ENCODE measurements around the gene ARID4B.
"Not testable (repeated sequence)": the region's sequence is repeated elsewhere in the genome, so short reads cannot be mapped to it uniquely, and the experiment has no call there.

The ARID4B gene

GRCh38 chr1:235278233-235278914 is 49.6 kb downstream of the ARID4B start:
- Mint-ChIP-seq H3K9me3 (no peaks in the 10 kb centered on the region), H3K4me1 (ENCODE audit: low read depth) (peaks cover 72% of the 10 kb centered on the region), H3K27me3 (no peaks in the 10 kb centered on the region), H3K27ac (peak overlapping the region; percentile 44), H3K4me3 (no peak overlapping the region), H3K36me3 (ENCODE audit: low read depth) (peaks cover 11% of the 10 kb centered on the region)
- DNase-seq, result no peak

GRCh38 chr1:235277709-235278108 is 50.3 kb downstream of the ARID4B start:
- H3K4me1 Mint-ChIP-seq (ENCODE audit: low read depth), result peaks cover 75% of the 10 kb centered on the region
- peaks cover 11% of the 10 kb centered on the region for H3K36me3 Mint-ChIP-seq (ENCODE audit: low read depth)
- peak overlapping the region; percentile 0 for H3K27ac Mint-ChIP-seq
- no peaks in the 10 kb centered on the region for H3K27me3 Mint-ChIP-seq
- no peaks in the 10 kb centered on the region for H3K9me3 Mint-ChIP-seq
- H3K4me3 Mint-ChIP-seq, result no peak overlapping the region
- no peak for DNase-seq

- peak overlapping the region; percentile 76 for H3K27ac Mint-ChIP-seq
- no peaks in the 10 kb centered on the region for H3K27me3 Mint-ChIP-seq
- peaks cover 76% of the 10 kb centered on the region for H3K4me1 Mint-ChIP-seq (ENCODE audit: low read depth)
- DNase-seq, result no peak
- no peaks in the 10 kb centered on the region for H3K9me3 Mint-ChIP-seq
- peak overlapping the region; percentile 23 for H3K4me3 Mint-ChIP-seq
- peaks cover 5% of the 10 kb centered on the region for H3K36me3 Mint-ChIP-seq (ENCODE audit: low read depth)
These were observed 52.1 kb downstream of the ARID4B start for GRCh38 chr1:235275836-235276235.

GRCh38 chr1:235275223-235275622 is 52.8 kb downstream of the ARID4B start:
- peaks cover under 1% of the 10 kb centered on the region for H3K36me3 Mint-ChIP-seq (ENCODE audit: low read depth)
- no peak for DNase-seq
- no peaks in the 10 kb centered on the region for H3K27me3 Mint-ChIP-seq
- H3K4me1 Mint-ChIP-seq (ENCODE audit: low read depth), result peaks cover 77% of the 10 kb centered on the region
- peak overlapping the region; percentile 76 for H3K27ac Mint-ChIP-seq
- no peaks in the 10 kb centered on the region for H3K9me3 Mint-ChIP-seq
- H3K4me3 Mint-ChIP-seq, result peak overlapping the region; percentile 23

GRCh38 chr1:235272851-235273250 is 55.1 kb downstream of the ARID4B start:
- Mint-ChIP-seq H3K27me3 (no peaks in the 10 kb centered on the region), H3K27ac (peak overlapping the region; percentile 50), H3K4me1 (ENCODE audit: low read depth) (peaks cover 71% of the 10 kb centered on the region), H3K4me3 (no peak overlapping the region), H3K9me3 (no peaks in the 10 kb centered on the region), H3K36me3 (ENCODE audit: low read depth) (no peaks in the 10 kb centered on the region)
- DNase-seq, result no peak

- Mint-ChIP-seq H3K4me1 (ENCODE audit: low read depth) (peaks cover 72% of the 10 kb centered on the region), H3K4me3 (peak overlapping the region; percentile 15)
- DNase-seq, result no peak
These were observed 57.4 kb downstream of the ARID4B start for GRCh38 chr1:235270625-235271024.

GRCh38 chr1:235269990-235270389 is 58.0 kb downstream of the ARID4B start:
- not testable (repeated sequence) for H3K36me3 Mint-ChIP-seq (ENCODE audit: low read depth)

More at GRCh38 chr1:235270625-235271024, 57.4 kb downstream of the ARID4B start:
- Mint-ChIP-seq H3K9me3 (no peaks in the 10 kb centered on the region), H3K27ac (peak overlapping the region; percentile 79), H3K36me3 (ENCODE audit: low read depth) (no peaks in the 10 kb centered on the region), H3K27me3 (no peaks in the 10 kb centered on the region)

GRCh38 chr1:235268379-235269125 is 59.4 kb downstream of the ARID4B start:
- Mint-ChIP-seq H3K27me3 (no peaks in the 10 kb centered on the region), H3K4me3 (no peak overlapping the region), H3K4me1 (ENCODE audit: low read depth) (peaks cover 69% of the 10 kb centered on the region), H3K9me3 (no peaks in the 10 kb centered on the region), H3K27ac (no peak overlapping the region), H3K36me3 (ENCODE audit: low read depth) (no peaks in the 10 kb centered on the region)
- DNase-seq, result no peak

More at GRCh38 chr1:235269990-235270389, 58.0 kb downstream of the ARID4B start:
- peaks cover 68% of the 10 kb centered on the region for H3K4me1 Mint-ChIP-seq (ENCODE audit: low read depth)
- not testable (repeated sequence) for H3K4me3 Mint-ChIP-seq, DNase-seq, H3K9me3 Mint-ChIP-seq, H3K27ac Mint-ChIP-seq, H3K27me3 Mint-ChIP-seq

- peaks cover 62% of the 10 kb centered on the region for H3K4me1 Mint-ChIP-seq (ENCODE audit: low read depth)
- H3K9me3 Mint-ChIP-seq, result no peaks in the 10 kb centered on the region
- no peak overlapping the region for H3K27ac Mint-ChIP-seq
- no peak overlapping the region for H3K4me3 Mint-ChIP-seq
- no peaks in the 10 kb centered on the region for H3K27me3 Mint-ChIP-seq
- H3K36me3 Mint-ChIP-seq (ENCODE audit: low read depth), result no peaks in the 10 kb centered on the region
- no peak for DNase-seq
These were observed 61.0 kb downstream of the ARID4B start for GRCh38 chr1:235266967-235267366.

GRCh38 chr1:235266325-235266724 is 61.7 kb downstream of the ARID4B start:
- no peaks in the 10 kb centered on the region for H3K27me3 Mint-ChIP-seq
- peaks cover 65% of the 10 kb centered on the region for H3K4me1 Mint-ChIP-seq (ENCODE audit: low read depth)
- H3K9me3 Mint-ChIP-seq, result no peaks in the 10 kb centered on the region
- no peak for DNase-seq
- H3K27ac Mint-ChIP-seq, result peak overlapping the region; percentile 29
- H3K4me3 Mint-ChIP-seq, result no peak overlapping the region
- H3K36me3 Mint-ChIP-seq (ENCODE audit: low read depth), result no peaks in the 10 kb centered on the region

GRCh38 chr1:235265900-235266299 is 62.1 kb downstream of the ARID4B start:
- H3K4me1 Mint-ChIP-seq (ENCODE audit: low read depth), result peaks cover 66% of the 10 kb centered on the region
- no peaks in the 10 kb centered on the region for H3K27me3 Mint-ChIP-seq
- H3K27ac Mint-ChIP-seq, result peak overlapping the region; percentile 75
- H3K4me3 Mint-ChIP-seq, result no peak overlapping the region
- no peaks in the 10 kb centered on the region for H3K36me3 Mint-ChIP-seq (ENCODE audit: low read depth)
- no peaks in the 10 kb centered on the region for H3K9me3 Mint-ChIP-seq
- no peak for DNase-seq

- peaks cover 6% of the 10 kb centered on the region for H3K36me3 Mint-ChIP-seq (ENCODE audit: low read depth)
- H3K4me3 Mint-ChIP-seq, result no peak overlapping the region
- H3K9me3 Mint-ChIP-seq, result no peaks in the 10 kb centered on the region
- H3K27ac Mint-ChIP-seq, result peak overlapping the region; percentile 40
- peaks cover 67% of the 10 kb centered on the region for H3K4me1 Mint-ChIP-seq (ENCODE audit: low read depth)
- DNase-seq, result no peak
- H3K27me3 Mint-ChIP-seq, result no peaks in the 10 kb centered on the region
These were observed 63.7 kb downstream of the ARID4B start for GRCh38 chr1:235264327-235264726.

GRCh38 chr1:235262539-235262938 is 65.4 kb downstream of the ARID4B start:
- Mint-ChIP-seq H3K27me3 (no peaks in the 10 kb centered on the region), H3K36me3 (ENCODE audit: low read depth) (peaks cover 24% of the 10 kb centered on the region), H3K4me1 (ENCODE audit: low read depth) (peaks cover 73% of the 10 kb centered on the region), H3K4me3 (no peak overlapping the region), H3K27ac (no peak overlapping the region), H3K9me3 (no peaks in the 10 kb centered on the region)
- DNase-seq, result no peak

GRCh38 chr1:235261243-235261642 is 66.7 kb downstream of the ARID4B start:
- H3K27ac Mint-ChIP-seq, result peak overlapping the region; percentile 55
- H3K4me1 Mint-ChIP-seq (ENCODE audit: low read depth), result peaks cover 72% of the 10 kb centered on the region
- no peak overlapping the region for H3K4me3 Mint-ChIP-seq
- peaks cover 35% of the 10 kb centered on the region for H3K36me3 Mint-ChIP-seq (ENCODE audit: low read depth)
- no peak for DNase-seq
- no peaks in the 10 kb centered on the region for H3K9me3 Mint-ChIP-seq
- no peaks in the 10 kb centered on the region for H3K27me3 Mint-ChIP-seq

GRCh38 chr1:235259133-235259778 is 68.7 kb downstream of the ARID4B start:
- DNase-seq, result no peak
- no peak overlapping the region for H3K4me3 Mint-ChIP-seq
- H3K27me3 Mint-ChIP-seq, result no peaks in the 10 kb centered on the region
- peak overlapping the region; percentile 82 for H3K27ac Mint-ChIP-seq
- H3K36me3 Mint-ChIP-seq (ENCODE audit: low read depth), result peaks cover 39% of the 10 kb centered on the region
- H3K4me1 Mint-ChIP-seq (ENCODE audit: low read depth), result peaks cover 65% of the 10 kb centered on the region
- no peaks in the 10 kb centered on the region for H3K9me3 Mint-ChIP-seq
